A549 treated with CpdA at 1 μM for 4 hours (cell line): ENCODE data around the gene ACP1. TPM values are rescaled to one million over a fixed set of nuclear protein-coding genes. Genes with fewer than 3 reads are reported as not detected.

Source experiments
- total RNA-seq: library from RNA; stranded (reverse); fragments of 200-300 nt; extraction: Qiagen RNA extraction; gene quantifications from 5 replicates; pipeline ENCODE4 v1.2.3, GENCODE V29; 2022; ENCODE audit warnings: low read depth

ACP1 gene
- 186 to 258 TPM (median 199 TPM) in 5 replicates for total RNA-seq

GRCh38 chr2:264493-265468 lies at the start of gene ACP1:
Gene ACP1 (plus strand): TSS chr2:264947. CDS start chr2:264965, 18 bp downstream.

DNA sequence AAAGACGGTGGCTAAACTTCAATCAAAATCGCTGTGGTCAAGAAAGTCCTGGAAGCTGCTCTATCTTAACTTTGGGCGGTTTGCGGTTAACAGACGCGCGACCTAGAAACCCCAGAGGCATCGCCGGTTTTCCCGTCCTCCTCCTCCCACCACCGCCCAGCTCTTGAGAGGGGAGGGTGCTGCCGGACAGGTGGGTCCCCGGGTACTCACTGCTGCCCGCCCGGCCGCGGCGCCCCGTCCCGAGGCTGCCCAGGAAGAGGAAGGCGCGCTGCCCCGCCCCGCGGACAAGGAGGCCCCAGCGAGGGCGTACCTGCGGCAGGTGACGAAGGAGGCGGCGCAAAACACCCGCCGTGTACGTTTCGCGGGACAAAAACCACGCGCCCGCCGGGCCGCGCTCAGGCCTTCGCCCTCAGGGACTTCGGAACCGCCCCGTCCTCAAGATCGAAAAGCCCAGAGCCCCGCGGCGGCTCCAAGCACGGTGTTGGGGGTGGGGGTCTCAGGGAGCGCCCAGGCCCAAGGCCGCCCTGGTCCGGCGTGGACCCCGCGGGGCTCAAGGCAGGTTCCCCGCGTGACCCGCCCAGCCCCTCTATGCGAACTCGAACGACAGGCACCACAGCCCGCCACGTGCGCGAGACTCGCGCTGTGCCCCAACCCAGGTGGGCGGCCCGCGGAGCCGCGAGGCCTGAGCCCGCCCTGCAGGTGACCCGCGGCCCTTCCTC lies 814 bp upstream of the ACP1 start, which contains the start of gene SH3YL1:
Gene SH3YL1 (minus strand): TSS at position 259 of the 719 bp plus-strand sequence. CDS start 48 bp downstream, at position 211.

GRCh38 chr2:287911-288757 lies 23.4 kb downstream of the ACP1 start, which contains the start of gene ALKAL2:
Gene ALKAL2 (minus strand): TSS chr2:288091. CDS start chr2:287835, 256 bp downstream.

Other genes starting within 250 kb of the ACP1 start
- 0.06 to 0.58 TPM (median 0.12 TPM) in 5 replicates for gene FAM110C, start 218.4 kb upstream of the ACP1 start, total RNA-seq
- gene SH3YL1, start 915 bp upstream of the ACP1 start, total RNA-seq: 6.7 to 11.1 TPM (median 9.8 TPM) in 5 replicates
- not detected in 5 replicates for gene ALKAL2, start 23.1 kb downstream of the ACP1 start, total RNA-seq